Measurements from ENCODE around the gene TRAF2.

The TRAF2 gene

DNA sequence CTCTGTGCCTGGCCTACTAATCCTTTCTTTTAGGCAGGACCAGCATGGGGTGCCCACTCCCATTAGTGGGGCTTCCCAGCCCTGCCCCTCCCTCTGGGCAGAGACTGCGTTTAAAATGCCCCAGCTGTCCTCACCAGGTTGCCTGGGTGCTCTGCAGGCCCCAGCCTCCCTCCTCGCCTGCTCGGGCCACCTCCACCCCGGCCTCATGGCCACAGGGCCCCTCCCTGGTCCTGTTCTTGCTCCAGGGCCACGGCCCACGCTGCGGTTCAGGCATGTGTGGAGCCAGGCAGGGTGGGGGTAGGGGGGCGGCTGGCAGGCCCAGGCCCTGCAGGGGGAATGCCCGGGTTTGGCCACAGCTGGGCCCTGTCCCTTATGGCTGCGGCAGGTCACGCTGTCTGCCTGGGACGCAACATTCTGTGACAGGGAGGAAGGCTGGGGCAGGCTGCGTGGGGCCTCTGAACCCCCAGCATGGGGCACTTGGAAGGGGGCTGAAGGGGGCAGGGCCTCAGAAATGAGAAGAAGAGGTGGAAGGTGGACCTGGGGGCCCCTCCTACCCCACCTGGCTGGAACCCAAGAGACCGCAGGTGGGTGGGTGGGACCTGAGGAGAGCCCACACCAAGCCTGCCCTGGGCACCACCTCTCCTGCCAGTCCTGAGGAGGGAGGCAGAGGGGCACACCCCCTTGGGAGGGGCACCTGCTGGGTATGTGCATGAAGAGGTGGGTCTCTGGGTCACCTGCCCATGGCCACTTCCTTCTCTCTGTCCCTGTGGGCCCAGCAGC is 65.4 kb downstream of the TRAF2 start, which contains the start of gene LCN12:
TSS of gene LCN12 (plus strand) at position 733 of the 780 bp plus-strand sequence. CDS start 55 bp downstream, outside the sequence.
- TF ChIP-seq, protein P1, sequence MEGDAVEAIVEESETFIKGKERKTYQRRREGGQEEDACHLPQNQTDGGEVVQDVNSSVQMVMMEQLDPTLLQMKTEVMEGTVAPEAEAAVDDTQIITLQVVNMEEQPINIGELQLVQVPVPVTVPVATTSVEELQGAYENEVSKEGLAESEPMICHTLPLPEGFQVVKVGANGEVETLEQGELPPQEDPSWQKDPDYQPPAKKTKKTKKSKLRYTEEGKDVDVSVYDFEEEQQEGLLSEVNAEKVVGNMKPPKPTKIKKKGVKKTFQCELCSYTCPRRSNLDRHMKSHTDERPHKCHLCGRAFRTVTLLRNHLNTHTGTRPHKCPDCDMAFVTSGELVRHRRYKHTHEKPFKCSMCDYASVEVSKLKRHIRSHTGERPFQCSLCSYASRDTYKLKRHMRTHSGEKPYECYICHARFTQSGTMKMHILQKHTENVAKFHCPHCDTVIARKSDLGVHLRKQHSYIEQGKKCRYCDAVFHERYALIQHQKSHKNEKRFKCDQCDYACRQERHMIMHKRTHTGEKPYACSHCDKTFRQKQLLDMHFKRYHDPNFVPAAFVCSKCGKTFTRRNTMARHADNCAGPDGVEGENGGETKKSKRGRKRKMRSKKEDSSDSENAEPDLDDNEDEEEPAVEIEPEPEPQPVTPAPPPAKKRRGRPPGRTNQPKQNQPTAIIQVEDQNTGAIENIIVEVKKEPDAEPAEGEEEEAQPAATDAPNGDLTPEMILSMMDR (IDR thresholded peaks at IDR 0.05; ENCODE audit: insufficient read depth, low read length) = no peak
- TF ChIP-seq SPI1 (IDR thresholded peaks at IDR 0.05; ENCODE audit: borderline replicate concordance, low read depth) (no peak), GABPA (IDR thresholded peaks at IDR 0.05; ENCODE audit: low read depth) (no peak), POLR2AphosphoS5 (IDR thresholded peaks at IDR 0.05; ENCODE audit: low read depth) (no peak)
- TF ChIP-seq, protein P2, sequence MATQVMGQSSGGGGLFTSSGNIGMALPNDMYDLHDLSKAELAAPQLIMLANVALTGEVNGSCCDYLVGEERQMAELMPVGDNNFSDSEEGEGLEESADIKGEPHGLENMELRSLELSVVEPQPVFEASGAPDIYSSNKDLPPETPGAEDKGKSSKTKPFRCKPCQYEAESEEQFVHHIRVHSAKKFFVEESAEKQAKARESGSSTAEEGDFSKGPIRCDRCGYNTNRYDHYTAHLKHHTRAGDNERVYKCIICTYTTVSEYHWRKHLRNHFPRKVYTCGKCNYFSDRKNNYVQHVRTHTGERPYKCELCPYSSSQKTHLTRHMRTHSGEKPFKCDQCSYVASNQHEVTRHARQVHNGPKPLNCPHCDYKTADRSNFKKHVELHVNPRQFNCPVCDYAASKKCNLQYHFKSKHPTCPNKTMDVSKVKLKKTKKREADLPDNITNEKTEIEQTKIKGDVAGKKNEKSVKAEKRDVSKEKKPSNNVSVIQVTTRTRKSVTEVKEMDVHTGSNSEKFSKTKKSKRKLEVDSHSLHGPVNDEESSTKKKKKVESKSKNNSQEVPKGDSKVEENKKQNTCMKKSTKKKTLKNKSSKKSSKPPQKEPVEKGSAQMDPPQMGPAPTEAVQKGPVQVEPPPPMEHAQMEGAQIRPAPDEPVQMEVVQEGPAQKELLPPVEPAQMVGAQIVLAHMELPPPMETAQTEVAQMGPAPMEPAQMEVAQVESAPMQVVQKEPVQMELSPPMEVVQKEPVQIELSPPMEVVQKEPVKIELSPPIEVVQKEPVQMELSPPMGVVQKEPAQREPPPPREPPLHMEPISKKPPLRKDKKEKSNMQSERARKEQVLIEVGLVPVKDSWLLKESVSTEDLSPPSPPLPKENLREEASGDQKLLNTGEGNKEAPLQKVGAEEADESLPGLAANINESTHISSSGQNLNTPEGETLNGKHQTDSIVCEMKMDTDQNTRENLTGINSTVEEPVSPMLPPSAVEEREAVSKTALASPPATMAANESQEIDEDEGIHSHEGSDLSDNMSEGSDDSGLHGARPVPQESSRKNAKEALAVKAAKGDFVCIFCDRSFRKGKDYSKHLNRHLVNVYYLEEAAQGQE (IDR thresholded peaks at IDR 0.05; ENCODE audit: insufficient replicate concordance, low read depth) = no peak
- Histone ChIP-seq H3K27ac (replicated peaks) (no peak within 1 kb of the TSS), H3K4me3 (replicated peaks; ENCODE audit: insufficient read depth, low read length) (no peak within 1 kb of the TSS), H3K27me3 (ENCODE audit: insufficient read depth, poor library complexity, severe bottlenecking) (no peaks in the 10 kb centered on the region)
- no peak for DNase-seq (ENCODE audit: low read depth in 1 of 2, low spot score in 1 of 2)

DNA sequence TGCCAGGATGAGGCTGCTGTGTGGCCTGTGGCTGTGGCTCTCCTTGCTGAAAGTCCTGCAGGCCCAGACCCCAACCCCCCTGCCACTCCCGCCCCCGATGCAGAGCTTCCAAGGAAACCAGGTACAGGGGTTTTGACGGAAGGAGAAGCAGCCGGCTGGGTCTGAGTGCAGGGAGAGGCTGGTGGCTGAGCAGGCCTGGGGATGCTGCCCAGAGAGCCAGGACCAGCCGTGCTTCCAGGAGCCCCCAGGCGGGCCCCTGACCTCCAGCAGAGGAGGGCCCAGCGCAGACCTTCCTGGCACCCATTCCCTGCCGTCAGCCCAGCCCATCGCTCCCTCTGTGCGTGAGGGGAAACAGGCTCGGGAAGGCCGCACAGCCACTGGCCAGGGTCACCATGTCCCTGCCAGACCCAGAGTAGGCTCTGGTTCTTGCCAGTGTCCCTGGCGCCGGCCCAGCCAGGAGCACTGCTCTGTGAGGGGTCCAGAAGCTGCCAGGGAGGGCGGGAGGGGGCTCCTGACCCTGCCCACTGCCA is 66.1 kb downstream of the TRAF2 start:
- H3K27ac ChIP-seq (replicated peaks) = no peak overlapping the region
- no peaks in the 10 kb centered on the region for H3K27me3 ChIP-seq (ENCODE audit: insufficient read depth, poor library complexity, severe bottlenecking)
- no peak overlapping the region for H3K4me3 ChIP-seq (replicated peaks; ENCODE audit: insufficient read depth, low read length)
- no peak for DNase-seq (ENCODE audit: low read depth in 1 of 2, low spot score in 1 of 2)
- TF ChIP-seq, protein P1 (IDR thresholded peaks at IDR 0.05; ENCODE audit: insufficient read depth, low read length) = no peak
- no peak for TF ChIP-seq SPI1 (IDR thresholded peaks at IDR 0.05; ENCODE audit: borderline replicate concordance, low read depth)
- TF ChIP-seq GABPA (IDR thresholded peaks at IDR 0.05; ENCODE audit: low read depth) = no peak
- no peak for TF ChIP-seq POLR2AphosphoS5 (IDR thresholded peaks at IDR 0.05; ENCODE audit: low read depth)
- TF ChIP-seq, protein P2 (IDR thresholded peaks at IDR 0.05; ENCODE audit: insufficient replicate concordance, low read depth) = no peak

DNA sequence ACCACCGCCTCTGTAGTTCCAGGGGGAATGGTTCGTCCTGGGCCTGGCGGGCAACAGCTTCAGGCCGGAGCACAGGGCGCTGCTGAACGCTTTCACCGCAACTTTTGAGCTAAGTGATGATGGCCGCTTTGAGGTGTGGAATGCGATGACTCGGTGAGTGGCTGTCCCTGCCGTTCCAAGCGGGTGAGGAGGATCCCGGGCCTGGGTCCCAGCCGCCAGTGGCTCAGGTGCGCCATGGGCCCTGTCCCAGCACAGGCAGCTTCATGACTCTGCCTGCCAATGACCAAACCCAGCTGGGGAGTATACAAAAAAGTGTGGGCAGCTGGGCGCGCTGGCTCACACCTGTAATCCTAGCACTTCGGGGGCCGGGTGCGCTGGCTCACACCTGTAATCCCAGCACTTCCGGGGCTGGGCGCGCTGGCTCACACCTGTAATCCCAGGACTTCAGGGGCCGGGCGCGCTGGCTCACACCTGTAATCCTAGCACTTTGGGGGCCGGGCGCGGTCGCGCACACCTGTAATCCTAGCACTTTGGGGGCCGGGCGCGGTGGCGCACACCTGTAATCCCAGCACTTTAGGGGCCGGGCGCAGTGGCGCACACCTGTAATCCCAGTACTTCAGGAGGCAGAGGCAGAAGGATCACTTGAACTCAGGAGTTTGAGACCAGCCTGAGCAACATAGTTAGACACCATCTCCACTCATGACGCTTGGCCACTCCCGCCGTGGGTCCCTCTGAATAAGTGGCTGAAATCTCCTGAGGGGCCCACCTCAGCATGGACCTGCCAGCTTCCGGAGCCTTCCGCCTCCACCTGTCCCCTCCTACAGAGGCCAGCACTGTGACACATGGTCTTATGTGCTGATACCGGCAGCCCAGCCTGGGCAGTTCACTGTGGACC is 66.8 kb downstream of the TRAF2 start:
- Histone ChIP-seq H3K27ac (replicated peaks) (no peak overlapping the region), H3K4me3 (replicated peaks; ENCODE audit: insufficient read depth, low read length) (no peak overlapping the region), H3K27me3 (ENCODE audit: insufficient read depth, poor library complexity, severe bottlenecking) (no peaks in the 10 kb centered on the region)
- DNase-seq (ENCODE audit: low read depth in 1 of 2, low spot score in 1 of 2) = no peak
- TF ChIP-seq, protein P1 (IDR thresholded peaks at IDR 0.05; ENCODE audit: insufficient read depth, low read length) = no peak
- TF ChIP-seq GABPA (IDR thresholded peaks at IDR 0.05; ENCODE audit: low read depth) = no peak
- no peak for TF ChIP-seq POLR2AphosphoS5 (IDR thresholded peaks at IDR 0.05; ENCODE audit: low read depth)
- TF ChIP-seq SPI1 (IDR thresholded peaks at IDR 0.05; ENCODE audit: borderline replicate concordance, low read depth) = no peak
- TF ChIP-seq, protein P2 (IDR thresholded peaks at IDR 0.05; ENCODE audit: insufficient replicate concordance, low read depth) = no peak
